ENCODE measurements around the gene FRAT2. TPM values are rescaled to one million over a fixed set of nuclear protein-coding genes. Genes with fewer than 3 reads are reported as not detected.

FRAT2 gene
- 11.8 TPM for total RNA-seq

GRCh38 chr10:97334370-97335175 lies at the start of gene FRAT2:
Gene FRAT2 (minus strand): TSS chr10:97334729. CDS start chr10:97334572, 157 bp downstream.
- DNase-seq (ENCODE audit: low spot score) = peak; percentile 91

GRCh38 chr10:97384156-97384555 lies 49.6 kb upstream of the FRAT2 start:
- DNase-seq (ENCODE audit: low spot score) = no peak

- no peak for DNase-seq (ENCODE audit: low spot score)
Observed at GRCh38 chr10:97383159-97383558, 48.6 kb upstream of the FRAT2 start.

GRCh38 chr10:97381626-97382025 lies 47.1 kb upstream of the FRAT2 start:
- no peak for DNase-seq (ENCODE audit: low spot score)

- DNase-seq (ENCODE audit: low spot score) = no peak
Observed at GRCh38 chr10:97380516-97380915, 46.0 kb upstream of the FRAT2 start.

- DNase-seq (ENCODE audit: low spot score) = no peak
Observed at GRCh38 chr10:97378933-97379921, 44.7 kb upstream of the FRAT2 start.

- DNase-seq (ENCODE audit: low spot score) = no peak
Observed at GRCh38 chr10:97376413-97376812, 41.9 kb upstream of the FRAT2 start.

- DNase-seq (ENCODE audit: low spot score) = no peak
Observed at GRCh38 chr10:97373456-97373855, 38.9 kb upstream of the FRAT2 start.

GRCh38 chr10:97372233-97372875 lies 37.8 kb upstream of the FRAT2 start:
- no peak for DNase-seq (ENCODE audit: low spot score)

- DNase-seq (ENCODE audit: low spot score) = no peak
Observed at GRCh38 chr10:97371696-97372095, 37.2 kb upstream of the FRAT2 start.

GRCh38 chr10:97367126-97367649 lies 32.7 kb upstream of the FRAT2 start:
- DNase-seq (ENCODE audit: low spot score) = no peak

- DNase-seq (ENCODE audit: low spot score) = no peak
Observed at GRCh38 chr10:97366572-97366971, 32.0 kb upstream of the FRAT2 start.

- no peak for DNase-seq (ENCODE audit: low spot score)
Observed at GRCh38 chr10:97365761-97366351, 31.3 kb upstream of the FRAT2 start.

- DNase-seq (ENCODE audit: low spot score) = no peak
Observed at GRCh38 chr10:97363071-97363470, 28.5 kb upstream of the FRAT2 start.

- DNase-seq (ENCODE audit: low spot score) = no peak
Observed at GRCh38 chr10:97362310-97363033, 27.9 kb upstream of the FRAT2 start.

- DNase-seq (ENCODE audit: low spot score) = no peak
Observed at GRCh38 chr10:97361537-97361901, 27.0 kb upstream of the FRAT2 start.

GRCh38 chr10:97360705-97361536 lies 26.4 kb upstream of the FRAT2 start:
- DNase-seq (ENCODE audit: low spot score) = no peak

GRCh38 chr10:97358781-97359180 lies 24.3 kb upstream of the FRAT2 start:
- no peak for DNase-seq (ENCODE audit: low spot score)

- no peak for DNase-seq (ENCODE audit: low spot score)
Observed at GRCh38 chr10:97358349-97358748, 23.8 kb upstream of the FRAT2 start.

GRCh38 chr10:97356918-97357317 lies 22.4 kb upstream of the FRAT2 start:
- no peak for DNase-seq (ENCODE audit: low spot score)
